NCI-H524 (cell line): ENCODE measurements around the gene LDLRAD4.
A peak's percentile ranks its signal among the peaks of the same experiment; 100 is the strongest.

ENCODE experiments used
- DNase-seq, 2 experiments: peaks; one replicate each; lab custom pipeline; 2025; lab: John Stamatoyannopoulos, UW

Gene LDLRAD4

GRCh38 chr18:13570856-13571495, 352.4 kb downstream of the LDLRAD4 start:
- DNase-seq = no peak

- no peak for DNase-seq
Observed at GRCh38 chr18:13572148-13572547, 353.6 kb downstream of the LDLRAD4 start.

- DNase-seq = no peak
Observed at GRCh38 chr18:13572721-13573120, 354.2 kb downstream of the LDLRAD4 start.

- no peak for DNase-seq
Observed at GRCh38 chr18:13573750-13574149, 355.2 kb downstream of the LDLRAD4 start.

- DNase-seq = no peak
Observed at GRCh38 chr18:13574355-13574754, 355.8 kb downstream of the LDLRAD4 start.

GRCh38 chr18:13574761-13575160, 356.2 kb downstream of the LDLRAD4 start:
- DNase-seq = no peak

- DNase-seq = no peak
Observed at GRCh38 chr18:13576598-13576997, 358.0 kb downstream of the LDLRAD4 start.

GRCh38 chr18:13577091-13577697, 358.6 kb downstream of the LDLRAD4 start:
- no peak for DNase-seq

- no peak for DNase-seq
Observed at GRCh38 chr18:13577781-13578180, 359.2 kb downstream of the LDLRAD4 start.

GRCh38 chr18:13578400-13578799, 359.8 kb downstream of the LDLRAD4 start:
- no peak for DNase-seq

- no peak for DNase-seq
Observed at GRCh38 chr18:13579874-13580273, 361.3 kb downstream of the LDLRAD4 start.

GRCh38 chr18:13580351-13580750, 361.8 kb downstream of the LDLRAD4 start:
- no peak for DNase-seq

GRCh38 chr18:13580991-13581390, 362.4 kb downstream of the LDLRAD4 start:
- no peak for DNase-seq

GRCh38 chr18:13581496-13582177, 363.1 kb downstream of the LDLRAD4 start:
- no peak for DNase-seq

GRCh38 chr18:13582178-13582670, 363.7 kb downstream of the LDLRAD4 start:
- peak in 1 of 2 experiments; percentile 16 for DNase-seq

GRCh38 chr18:13583576-13584550, 365.3 kb downstream of the LDLRAD4 start:
- DNase-seq = no peak

- DNase-seq = no peak
Observed at GRCh38 chr18:13584825-13585224, 366.3 kb downstream of the LDLRAD4 start.

- peak in 1 of 2 experiments; percentile 74 for DNase-seq
Observed at GRCh38 chr18:13585379-13586153, 367.0 kb downstream of the LDLRAD4 start.

GRCh38 chr18:13587001-13587400, 368.4 kb downstream of the LDLRAD4 start:
- no peak for DNase-seq

- DNase-seq = no peak
Observed at GRCh38 chr18:13587477-13587876, 368.9 kb downstream of the LDLRAD4 start.

GRCh38 chr18:13587937-13588336, 369.4 kb downstream of the LDLRAD4 start:
- no peak for DNase-seq
